ENCODE data around the gene ARID3C. TPM values are rescaled to one million over a fixed set of nuclear protein-coding genes. Genes with fewer than 3 reads are reported as not detected.
A peak's percentile ranks its signal among the peaks of the same experiment; 100 is the strongest.

ARID3C gene
- total and polyA plus RNA-seq, 10 of the 15 experiments (the other 5 are each of a cell fraction or from before 2014, with no cell fraction given), result not detected

- DNase-seq (ENCODE audit: low read depth, low spot score) (no peak), ATAC-seq (no peak), FAIRE-seq (peak; percentile 38)
- ChIA-PET SMC1A (ENCODE audit: uncharacterized antibody, unreplicated experiment) (interaction anchor here (0.8 to 2.6 kb wide), 6 partner anchors 8 to 256 kb away, joined by 3 to 13 read pairs (median 6); partner anchors contain the start of genes DCTN3, GALT, MYORG and RPP25L), RAD21 (ENCODE audit: unreplicated experiment) (interaction anchor here (0.5 to 1.6 kb wide), 6 partner anchors 13 to 1021 kb away, joined by 3 to 8 read pairs (median 3); partner anchors contain the start of gene DCTN3), POLR2A (no interaction called here), CTCF (interaction anchor here (0.7 to 8.3 kb wide), 16 partner anchors 8 to 257 kb away, joined by 3 to 118 read pairs (median 8); partner anchors contain the start of genes DCTN3, GALT and RPP25L)
- no peak overlapping the region for H3K4me3 ChIP-seq
- H3K27ac ChIP-seq (ENCODE audit: control insufficient read depth, insufficient read depth), result no peak overlapping the region
- no TSS peak for BruUV-seq (replicated peaks)
- H3K4me1 ChIP-seq (ENCODE audit: control insufficient read depth, insufficient read depth, low read length), result peaks cover 4% of the 10 kb centered on the region
- in situ Hi-C loops (cut with MboI), result no loop called here
- H3K79me2 ChIP-seq (ENCODE audit: control insufficient read depth, insufficient read depth, low read length), result peaks cover 15% of the 10 kb centered on the region
- H4K20me1 ChIP-seq (ENCODE audit: control insufficient read depth, insufficient read depth), result no peaks in the 10 kb centered on the region; the same call in none of the 2 replicates
- peaks cover 2 to 6% of the 10 kb centered on the region in 2 experiments; a peak in 3 of 4 replicates for H3K36me3 ChIP-seq (ENCODE audit: control insufficient read depth in 2 of 2, insufficient read depth in 2 of 2, low read length in 1 of 2)
- H3K4me2 ChIP-seq (ENCODE audit: control insufficient read depth, insufficient read depth), result no peak overlapping the region
- no peak overlapping the region for H3K9ac ChIP-seq (ENCODE audit: control insufficient read depth, insufficient read depth, low read length)
- no peak overlapping the region for H2AFZ ChIP-seq (ENCODE audit: control insufficient read depth, low read depth, low read length)
- no peaks in the 10 kb centered on the region for H3K9me3 ChIP-seq (replicated peaks; ENCODE audit: control insufficient read depth, insufficient read depth, low read length)
- WGBS (ENCODE audit: insufficient coverage, insufficient replicate concordance, low lambda C conversion rate, missing lambda C conversion rate), result 84% methylated on average over 5 of the region's 5 CpGs
- peaks cover 6 to 8% of the 10 kb centered on the region in 2 experiments; a peak in 3 of 4 replicates for H3K27me3 ChIP-seq (replicated peaks in 1 of 2; ENCODE audit: control insufficient read depth in 2 of 2, insufficient read depth in 2 of 2, low read length in 1 of 2)
- intact Hi-C loops (cut with micrococcal nuclease; ENCODE audit: unreplicated experiment), result no loop called here
- no peak for TF ChIP-seq HSF1 (IDR thresholded peaks at IDR 0.05; ENCODE audit: low read depth, low read length)
- TF ChIP-seq RCOR1 (conservative IDR thresholded peaks at IDR 0.05; ENCODE audit: low read depth, low read length), result no peak
- TF ChIP-seq FOS (IDR thresholded peaks at IDR 0.05; ENCODE audit: borderline replicate concordance, extremely low read depth, insufficient read length), result no peak
- TF ChIP-seq RBBP5 (conservative IDR thresholded peaks at IDR 0.05), result no peak
- no peak for TF ChIP-seq BCL11A (IDR thresholded peaks at IDR 0.05; ENCODE audit: low read depth, low read length)
- TF ChIP-seq ZNF687 (IDR thresholded peaks at IDR 0.05), result no peak
- no peak for TF ChIP-seq ZNF274 (IDR thresholded peaks at IDR 0.05; ENCODE audit: insufficient read depth, insufficient read length)
- TF ChIP-seq REST (IDR thresholded peaks at IDR 0.05; ENCODE audit: low read depth, low read length), result no peak
- TF ChIP-seq ASH2L (IDR thresholded peaks at IDR 0.05; ENCODE audit: borderline replicate concordance, low read depth), result no peak
- no peak for TF ChIP-seq CBFB (IDR thresholded peaks at IDR 0.05; ENCODE audit: low read depth)
- no peak for TF ChIP-seq SMARCA5 (IDR thresholded peaks at IDR 0.05)
- TF ChIP-seq EP300 (IDR thresholded peaks at IDR 0.05; ENCODE audit: borderline replicate concordance in 1 of 2, control insufficient read depth in 1 of 2, low read depth in 2 of 2, low read length in 2 of 2), result no peak
- no peak for TF ChIP-seq SRF (IDR thresholded peaks at IDR 0.05; ENCODE audit: low read depth in 2 of 2, low read length in 2 of 2)
- no peak for TF ChIP-seq SUZ12 (IDR thresholded peaks at IDR 0.05; ENCODE audit: unreplicated experiment)
These were observed 4.3 kb upstream of the ARID3C start for GRCh38 chr9:34633166-34633565.
